GM12878 (cell line): Measurements from ENCODE around the gene BCAN. TPM values are rescaled to one million over a fixed set of nuclear protein-coding genes. Genes with fewer than 3 reads are reported as not detected.

Source experiments
- ATAC-seq: fragments of 200-7000 bp; cut with Tn5 transposase; 3 replicates; pipeline ENCODE4 v1.9.1; 2020; ENCODE audit warnings: mild to moderate bottlenecking, moderate library complexity
- BruUV-seq: library from RNA; stranded (reverse); fragments of 400-500 nt; replicated peaks from 2 replicates; lab custom pipeline; 2021; lab: Mats Ljungman, UMichigan
- CTCF ChIA-PET: fragments of 300-600 bp; sonication (Branson Sonifier 250); formaldehyde crosslinking; extraction: SDS; loops from one replicate; lab custom pipeline; 2021; ENCODE audit warnings: inconsistent platforms; lab: Yijun Ruan, JAX
- POLR2A ChIA-PET: fragments of 350-600 bp; formaldehyde crosslinking; extraction: SDS; loops from one replicate; lab custom pipeline; 2021; ENCODE audit warnings: inconsistent platforms; lab: Charles Lee
- RAD21 ChIA-PET: fragments of 300-600 bp; sonication (Branson Sonifier 250); formaldehyde crosslinking; loops from one replicate; lab custom pipeline; 2023; ENCODE audit warnings: antibody characterized with exemption; ENCODE audit not compliant: unreplicated experiment; lab: Charles Lee
- SMC1A ChIA-PET: fragments of 300-600 bp; sonication (Branson Sonifier 250); formaldehyde crosslinking; loops from one replicate; lab custom pipeline; 2023; ENCODE audit not compliant: unreplicated experiment, uncharacterized antibody; lab: Charles Lee
- DNase-seq: peaks from one replicate; pipeline ENCODE4 v3.0.0-alpha.2; 2011; ENCODE audit warnings: low read depth, low spot score
- FAIRE-seq: peaks from 3 replicates; lab custom pipeline; 2011; peaks lifted over from hg19 to GRCh38; lab: Jason Lieb, UNC
- H2AFZ ChIP-seq: 2 replicates; pipeline ENCODE4 v1.6.0; 2011; ENCODE audit warnings: low read depth, low read length, control low read depth; ENCODE audit not compliant: control insufficient read depth
- H3K27ac ChIP-seq: 2 replicates; pipeline ENCODE4 v1.5.1; 2011; ENCODE audit warnings: control low read depth; ENCODE audit not compliant: control insufficient read depth, insufficient read depth
- H3K27me3 ChIP-seq, 2 experiments: replicated peaks in 1 of 2; 2 replicates each; pipeline versions ENCODE4 v1.6.0 to v1.6.1; 2011; ENCODE audit warnings: low read length in 1 of 2; ENCODE audit not compliant: control insufficient read depth in 2 of 2, insufficient read depth in 2 of 2
- H3K36me3 ChIP-seq, 2 experiments: 2 replicates each; pipeline ENCODE4 v1.5.1; 2011; ENCODE audit warnings: low read length in 1 of 2; ENCODE audit not compliant: control insufficient read depth in 2 of 2, insufficient read depth in 2 of 2
- H3K4me1 ChIP-seq: 2 replicates; pipeline ENCODE4 v1.6.1; 2011; ENCODE audit warnings: mild to moderate bottlenecking, low read length, moderate library complexity, mixed read lengths; ENCODE audit not compliant: control insufficient read depth, insufficient read depth
- H3K4me2 ChIP-seq: 2 replicates; pipeline ENCODE4 v1.6.0; 2011; ENCODE audit warnings: control low read depth; ENCODE audit not compliant: control insufficient read depth, insufficient read depth
- H3K4me3 ChIP-seq: fragments of 200-600 bp; sonication (generic); 2 replicates; pipeline ENCODE4 v1.5.1; 2016
- H3K79me2 ChIP-seq: 2 replicates; pipeline ENCODE4 v1.6.0; 2011; ENCODE audit warnings: low read length; ENCODE audit not compliant: control insufficient read depth, insufficient read depth
- H3K9ac ChIP-seq: 2 replicates; pipeline ENCODE4 v1.8.0; 2011; ENCODE audit warnings: low read length, control low read depth, mixed read lengths; ENCODE audit not compliant: control insufficient read depth, insufficient read depth
- H3K9me3 ChIP-seq: replicated peaks from 3 replicates; pipeline ENCODE4 v1.5.1; 2011; ENCODE audit warnings: mild to moderate bottlenecking, low read length; ENCODE audit not compliant: control insufficient read depth, insufficient read depth
- H4K20me1 ChIP-seq: 2 replicates; pipeline ENCODE4 v1.6.0; 2011; ENCODE audit not compliant: control insufficient read depth, insufficient read depth
- BRCA1 ChIP-seq: IDR thresholded peaks from 2 replicates; pipeline ENCODE4 v1.6.1; 2011; ENCODE audit warnings: low read depth, low read length, improper control_type of control experiment
- FOXM1 ChIP-seq: IDR thresholded peaks from 2 replicates; pipeline ENCODE4 v1.6.1; 2012; ENCODE audit warnings: low read depth, mild to moderate bottlenecking, inconsistent platforms, low read length, moderate library complexity
- KLF5 ChIP-seq: fragments of 450-650 bp; IDR thresholded peaks from 2 replicates; pipeline ENCODE4 v1.6.1; 2014; ENCODE audit warnings: mild to moderate bottlenecking; ENCODE audit not compliant: partially characterized antibody
- NFIC ChIP-seq: IDR thresholded peaks from 2 replicates; pipeline ENCODE4 v1.6.1; 2012; ENCODE audit warnings: low read depth, mild to moderate bottlenecking, inconsistent platforms, low read length, moderate library complexity
- NRF1 ChIP-seq: conservative IDR thresholded peaks from 2 replicates; pipeline ENCODE4 v1.6.1; 2011; ENCODE audit warnings: mild to moderate bottlenecking, low read depth, low read length, improper control_type of control experiment
- RAD21 ChIP-seq: IDR thresholded peaks from 2 replicates; pipeline ENCODE4 v1.6.1; 2011; ENCODE audit warnings: mild to moderate bottlenecking, low read depth, low read length, moderate library complexity; ENCODE audit not compliant: insufficient read depth
- RB1 ChIP-seq: fragments of 450-650 bp; formaldehyde crosslinking; IDR thresholded peaks from 2 replicates; pipeline ENCODE4 v1.6.1; 2017; ENCODE audit warnings: mild to moderate bottlenecking, borderline replicate concordance
- RCOR1 ChIP-seq: conservative IDR thresholded peaks from 2 replicates; pipeline ENCODE4 v1.6.1; 2012; ENCODE audit warnings: low read depth, low read length, improper control_type of control experiment
- ZSCAN29 ChIP-seq: fragments of 450-650 bp; IDR thresholded peaks from 2 replicates; pipeline ENCODE4 v1.6.1; 2017; ENCODE audit warnings: mild to moderate bottlenecking, moderate library complexity
- WGBS: methylation state at CpG from one replicate; pipeline ENCODE4 v1.1.6; 2016; ENCODE audit warnings: low lambda C conversion rate; ENCODE audit not compliant: insufficient replicate concordance, insufficient coverage; ENCODE audit errors: missing lambda C conversion rate; 5-methylcytosine and 5-hydroxymethylcytosine counted together
- in situ Hi-C: fragments of 300-500 bp; cut with MboI; formaldehyde crosslinking; loops from 9 replicates; pipeline ENCODE4 v1.14.3; 2018; ENCODE audit warnings: mixed read lengths
- intact Hi-C: fragments of 100-400 bp; cut with micrococcal nuclease; formaldehyde crosslinking; loops from one replicate; pipeline ENCODE4 v1.14.2; 2022; ENCODE audit not compliant: unreplicated experiment
- polyA plus RNA-seq, 11 experiments: library from polyadenylated mRNA; depleted of rRNA in 4 of 11; unstranded in 6 of 11; stranded (reverse) in 5 of 11; fragments of >200 nt; fragmentation: Nextera tagmentation in 4 of 11; fragmentation: Illumina TruSeq in 1 of 11; extraction: Ambion mirVana in 4 of 11; extraction: Trizol in 1 of 11; gene quantifications; 1 replicate in 1 of 11; 2 replicates in 10 of 11; pipeline versions ENCODE4 v1.2.1 to v1.2.3, GENCODE V29; 2011 to 2016; ENCODE audit warnings: inconsistent platforms in 2 of 11, missing spikeins in 2 of 11, low read depth in 1 of 11
- total RNA-seq, 4 experiments: library from RNA; depleted of rRNA in 3 of 4; stranded (reverse); fragments of >200 nt in 3 of 4; fragmentation: Illumina TruSeq in 1 of 4; extraction: Trizol in 1 of 4; gene quantifications; 2 replicates each; pipeline versions ENCODE4 v1.2.1 to v1.2.3, GENCODE V29; 2013 to 2021
- TF ChIP-seq, protein P1 (sequence below): fragments of 450-650 bp; IDR thresholded peaks from 2 replicates; pipeline ENCODE4 v1.6.1; 2017; ENCODE audit warnings: low read depth, mild to moderate bottlenecking, moderate library complexity
- TF ChIP-seq, protein P2 (sequence below): fragments of 450-650 bp; IDR thresholded peaks from 2 replicates; pipeline ENCODE4 v1.6.1; 2017; ENCODE audit warnings: antibody characterized with exemption, mild to moderate bottlenecking, moderate library complexity
- TF ChIP-seq, protein P3 (sequence below): IDR thresholded peaks from 2 replicates; pipeline ENCODE4 v1.6.1; 2011; ENCODE audit warnings: borderline replicate concordance, low read depth, mild to moderate bottlenecking, moderate library complexity, low read length; ENCODE audit not compliant: insufficient read depth, poor library complexity, severe bottlenecking
- TF ChIP-seq, protein P4 (sequence below): fragments of 150-350 bp; IDR thresholded peaks from 2 replicates; pipeline ENCODE4 v1.6.1; 2016; ENCODE audit warnings: low read depth, low read length

Gene BCAN
- total and polyA plus RNA-seq, 10 of the 15 experiments (the other 5 are each of a cell fraction or from before 2014, with no cell fraction given): 0.05 to 1.3 (median 0.18) TPM; not detected in 1

DNA sequence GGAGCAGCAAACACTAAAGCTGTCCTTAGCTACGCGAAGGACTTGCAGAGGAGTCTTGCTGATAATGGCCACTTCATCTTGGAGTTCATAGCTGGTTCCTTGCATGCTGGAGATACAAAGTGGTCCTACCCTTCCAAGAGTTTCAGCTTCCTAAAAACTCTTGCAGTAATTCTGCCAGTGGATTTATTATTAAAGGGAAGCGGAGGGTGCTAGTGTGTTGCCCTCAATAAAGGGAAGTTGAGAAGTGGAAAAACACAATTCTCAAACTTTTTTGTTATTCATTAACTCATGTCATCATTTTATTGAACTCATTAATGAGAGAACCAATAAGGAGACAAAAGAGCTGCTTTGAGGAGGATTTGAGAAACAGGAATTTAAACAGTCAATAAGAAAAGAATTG, 29.3 kb upstream of the BCAN start:
- ATAC-seq (no peak), FAIRE-seq (no peak), DNase-seq (no peak)
- RAD21 ChIA-PET: interaction anchor here (0.6 to 1.4 kb wide), 2 partner anchors 22 to 323 kb away, joined by 3 to 4 read pairs; no protein-coding TSS in a partner anchor
- Histone ChIP-seq H3K36me3 (no peaks in the 10 kb centered on the region), H4K20me1 (no peaks in the 10 kb centered on the region), H3K4me3 (no peak overlapping the region), H3K27me3 (peaks cover 0 to 3% of the 10 kb centered on the region in 2 experiments; a peak in 2 of 4 replicates), H3K9ac (no peak overlapping the region), H3K79me2 (no peaks in the 10 kb centered on the region), H2AFZ (no peak overlapping the region), H3K27ac (no peak overlapping the region), H3K9me3 (no peaks in the 10 kb centered on the region), H3K4me2 (no peak overlapping the region), H3K4me1 (0 out of 2 replicates have a peak, but pooled peaks cover under 1% of the 10 kb centered on the region)
- SMC1A ChIA-PET: interaction anchor here (0.8 to 3.2 kb wide), 4 partner anchors 10 to 227 kb away, joined by 3 to 11 read pairs (median 6); no protein-coding TSS in a partner anchor
- no TSS peak for BruUV-seq
- CTCF ChIA-PET: interaction anchor here (0.7 to 3.8 kb wide), 17 partner anchors 11 to 234 kb away, joined by 3 to 23 read pairs (median 4); partner anchors contain the start of gene GPATCH4
- in situ Hi-C loops (no loop called here), intact Hi-C loops (no loop called here)
- 73% methylated on average over 3 of the region's 3 CpGs for WGBS
- POLR2A ChIA-PET: interaction anchor here (0.6 to 1.2 kb wide), 3 partner anchors 22 to 170 kb away, joined by 3 read pairs; no protein-coding TSS in a partner anchor
- TF ChIP-seq, protein P1, sequence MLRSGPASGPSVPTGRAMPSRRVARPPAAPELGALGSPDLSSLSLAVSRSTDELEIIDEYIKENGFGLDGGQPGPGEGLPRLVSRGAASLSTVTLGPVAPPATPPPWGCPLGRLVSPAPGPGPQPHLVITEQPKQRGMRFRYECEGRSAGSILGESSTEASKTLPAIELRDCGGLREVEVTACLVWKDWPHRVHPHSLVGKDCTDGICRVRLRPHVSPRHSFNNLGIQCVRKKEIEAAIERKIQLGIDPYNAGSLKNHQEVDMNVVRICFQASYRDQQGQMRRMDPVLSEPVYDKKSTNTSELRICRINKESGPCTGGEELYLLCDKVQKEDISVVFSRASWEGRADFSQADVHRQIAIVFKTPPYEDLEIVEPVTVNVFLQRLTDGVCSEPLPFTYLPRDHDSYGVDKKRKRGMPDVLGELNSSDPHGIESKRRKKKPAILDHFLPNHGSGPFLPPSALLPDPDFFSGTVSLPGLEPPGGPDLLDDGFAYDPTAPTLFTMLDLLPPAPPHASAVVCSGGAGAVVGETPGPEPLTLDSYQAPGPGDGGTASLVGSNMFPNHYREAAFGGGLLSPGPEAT: no peak
- TF ChIP-seq KLF5 (no peak), ZSCAN29 (no peak), RCOR1 (no peak), NFIC (no peak), RAD21 (no peak), RB1 (no peak), NRF1 (no peak), BRCA1 (no peak), FOXM1 (no peak)
- TF ChIP-seq, protein P2, sequence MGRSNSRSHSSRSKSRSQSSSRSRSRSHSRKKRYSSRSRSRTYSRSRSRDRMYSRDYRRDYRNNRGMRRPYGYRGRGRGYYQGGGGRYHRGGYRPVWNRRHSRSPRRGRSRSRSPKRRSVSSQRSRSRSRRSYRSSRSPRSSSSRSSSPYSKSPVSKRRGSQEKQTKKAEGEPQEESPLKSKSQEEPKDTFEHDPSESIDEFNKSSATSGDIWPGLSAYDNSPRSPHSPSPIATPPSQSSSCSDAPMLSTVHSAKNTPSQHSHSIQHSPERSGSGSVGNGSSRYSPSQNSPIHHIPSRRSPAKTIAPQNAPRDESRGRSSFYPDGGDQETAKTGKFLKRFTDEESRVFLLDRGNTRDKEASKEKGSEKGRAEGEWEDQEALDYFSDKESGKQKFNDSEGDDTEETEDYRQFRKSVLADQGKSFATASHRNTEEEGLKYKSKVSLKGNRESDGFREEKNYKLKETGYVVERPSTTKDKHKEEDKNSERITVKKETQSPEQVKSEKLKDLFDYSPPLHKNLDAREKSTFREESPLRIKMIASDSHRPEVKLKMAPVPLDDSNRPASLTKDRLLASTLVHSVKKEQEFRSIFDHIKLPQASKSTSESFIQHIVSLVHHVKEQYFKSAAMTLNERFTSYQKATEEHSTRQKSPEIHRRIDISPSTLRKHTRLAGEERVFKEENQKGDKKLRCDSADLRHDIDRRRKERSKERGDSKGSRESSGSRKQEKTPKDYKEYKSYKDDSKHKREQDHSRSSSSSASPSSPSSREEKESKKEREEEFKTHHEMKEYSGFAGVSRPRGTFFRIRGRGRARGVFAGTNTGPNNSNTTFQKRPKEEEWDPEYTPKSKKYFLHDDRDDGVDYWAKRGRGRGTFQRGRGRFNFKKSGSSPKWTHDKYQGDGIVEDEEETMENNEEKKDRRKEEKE: no peak
- TF ChIP-seq, protein P3, sequence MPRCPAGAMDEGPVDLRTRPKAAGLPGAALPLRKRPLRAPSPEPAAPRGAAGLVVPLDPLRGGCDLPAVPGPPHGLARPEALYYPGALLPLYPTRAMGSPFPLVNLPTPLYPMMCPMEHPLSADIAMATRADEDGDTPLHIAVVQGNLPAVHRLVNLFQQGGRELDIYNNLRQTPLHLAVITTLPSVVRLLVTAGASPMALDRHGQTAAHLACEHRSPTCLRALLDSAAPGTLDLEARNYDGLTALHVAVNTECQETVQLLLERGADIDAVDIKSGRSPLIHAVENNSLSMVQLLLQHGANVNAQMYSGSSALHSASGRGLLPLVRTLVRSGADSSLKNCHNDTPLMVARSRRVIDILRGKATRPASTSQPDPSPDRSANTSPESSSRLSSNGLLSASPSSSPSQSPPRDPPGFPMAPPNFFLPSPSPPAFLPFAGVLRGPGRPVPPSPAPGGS: no peak
- TF ChIP-seq, protein P4, sequence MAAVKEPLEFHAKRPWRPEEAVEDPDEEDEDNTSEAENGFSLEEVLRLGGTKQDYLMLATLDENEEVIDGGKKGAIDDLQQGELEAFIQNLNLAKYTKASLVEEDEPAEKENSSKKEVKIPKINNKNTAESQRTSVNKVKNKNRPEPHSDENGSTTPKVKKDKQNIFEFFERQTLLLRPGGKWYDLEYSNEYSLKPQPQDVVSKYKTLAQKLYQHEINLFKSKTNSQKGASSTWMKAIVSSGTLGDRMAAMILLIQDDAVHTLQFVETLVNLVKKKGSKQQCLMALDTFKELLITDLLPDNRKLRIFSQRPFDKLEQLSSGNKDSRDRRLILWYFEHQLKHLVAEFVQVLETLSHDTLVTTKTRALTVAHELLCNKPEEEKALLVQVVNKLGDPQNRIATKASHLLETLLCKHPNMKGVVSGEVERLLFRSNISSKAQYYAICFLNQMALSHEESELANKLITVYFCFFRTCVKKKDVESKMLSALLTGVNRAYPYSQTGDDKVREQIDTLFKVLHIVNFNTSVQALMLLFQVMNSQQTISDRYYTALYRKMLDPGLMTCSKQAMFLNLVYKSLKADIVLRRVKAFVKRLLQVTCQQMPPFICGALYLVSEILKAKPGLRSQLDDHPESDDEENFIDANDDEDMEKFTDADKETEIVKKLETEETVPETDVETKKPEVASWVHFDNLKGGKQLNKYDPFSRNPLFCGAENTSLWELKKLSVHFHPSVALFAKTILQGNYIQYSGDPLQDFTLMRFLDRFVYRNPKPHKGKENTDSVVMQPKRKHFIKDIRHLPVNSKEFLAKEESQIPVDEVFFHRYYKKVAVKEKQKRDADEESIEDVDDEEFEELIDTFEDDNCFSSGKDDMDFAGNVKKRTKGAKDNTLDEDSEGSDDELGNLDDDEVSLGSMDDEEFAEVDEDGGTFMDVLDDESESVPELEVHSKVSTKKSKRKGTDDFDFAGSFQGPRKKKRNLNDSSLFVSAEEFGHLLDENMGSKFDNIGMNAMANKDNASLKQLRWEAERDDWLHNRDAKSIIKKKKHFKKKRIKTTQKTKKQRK: no peak
